ENCODE results near the gene ARHGEF40. TPM values are rescaled to one million over a fixed set of nuclear protein-coding genes. Genes with fewer than 3 reads are reported as not detected.
A peak's percentile ranks its signal among the peaks of the same experiment; 100 is the strongest.

The ARHGEF40 gene
- total RNA-seq, 2 experiments from 2014 or later: 1.2 to 1.3 TPM

- DNase-seq (no peak), ATAC-seq (ENCODE audit: poor library complexity) (no peak)
- Histone ChIP-seq H3K27ac (ENCODE audit: low read depth in 1 of 2, low read length in 2 of 2) (peak overlapping the region; percentile 97), H3K9me3 (ENCODE audit: control insufficient read depth in 1 of 2, insufficient read depth in 1 of 2, low read length in 2 of 2) (no peaks in the 10 kb centered on the region), H3K27me3 (ENCODE audit: control insufficient read depth in 1 of 2, insufficient read depth in 2 of 2, low read length in 2 of 2) (no peaks in the 10 kb centered on the region), H3K4me1 (ENCODE audit: insufficient read depth, low read length) (peaks cover 28% of the 10 kb centered on the region), H3K36me3 (ENCODE audit: insufficient read depth, low read length) (no peaks in the 10 kb centered on the region), H3K4me3 (ENCODE audit: low read length) (peak overlapping the region; percentile 78)
- POLR2A ChIA-PET: interaction anchor here (0.6 to 3.4 kb wide), 10 partner anchors 10 to 283 kb away, joined by 3 to 52 read pairs (median 11); partner anchors contain the start of gene ARHGEF40
- Mint-ChIP-seq H3K9me3 (no peaks in the 10 kb centered on the region), H3K36me3 (ENCODE audit: low read depth) (no peaks in the 10 kb centered on the region), H3K4me3 (peak overlapping the region; percentile 86), H3K27me3 (no peaks in the 10 kb centered on the region), H3K4me1 (ENCODE audit: low read depth) (peaks cover 42% of the 10 kb centered on the region), H3K27ac (peak overlapping the region; percentile 85)
- intact Hi-C loops (cut with DNase I, micrococcal nuclease): loop anchor here (2.0 to 10.0 kb wide), 4 partner anchors 113 to 409 kb away; partner anchors contain the start of gene HNRNPC (in 1 of the 2)
- TF ChIP-seq, protein P1, sequence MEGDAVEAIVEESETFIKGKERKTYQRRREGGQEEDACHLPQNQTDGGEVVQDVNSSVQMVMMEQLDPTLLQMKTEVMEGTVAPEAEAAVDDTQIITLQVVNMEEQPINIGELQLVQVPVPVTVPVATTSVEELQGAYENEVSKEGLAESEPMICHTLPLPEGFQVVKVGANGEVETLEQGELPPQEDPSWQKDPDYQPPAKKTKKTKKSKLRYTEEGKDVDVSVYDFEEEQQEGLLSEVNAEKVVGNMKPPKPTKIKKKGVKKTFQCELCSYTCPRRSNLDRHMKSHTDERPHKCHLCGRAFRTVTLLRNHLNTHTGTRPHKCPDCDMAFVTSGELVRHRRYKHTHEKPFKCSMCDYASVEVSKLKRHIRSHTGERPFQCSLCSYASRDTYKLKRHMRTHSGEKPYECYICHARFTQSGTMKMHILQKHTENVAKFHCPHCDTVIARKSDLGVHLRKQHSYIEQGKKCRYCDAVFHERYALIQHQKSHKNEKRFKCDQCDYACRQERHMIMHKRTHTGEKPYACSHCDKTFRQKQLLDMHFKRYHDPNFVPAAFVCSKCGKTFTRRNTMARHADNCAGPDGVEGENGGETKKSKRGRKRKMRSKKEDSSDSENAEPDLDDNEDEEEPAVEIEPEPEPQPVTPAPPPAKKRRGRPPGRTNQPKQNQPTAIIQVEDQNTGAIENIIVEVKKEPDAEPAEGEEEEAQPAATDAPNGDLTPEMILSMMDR (IDR thresholded peaks at IDR 0.05): peak; percentile 70
- CTCF ChIA-PET: interaction anchor here (0.7 to 6.8 kb wide), 16 partner anchors 9 to 143 kb away, joined by 3 to 116 read pairs (median 9); partner anchors contain the start of genes ARHGEF40 and NDRG2
These were observed 33.3 kb downstream of the ARHGEF40 start for GRCh38 chr14:21103411-21103709.

DNA sequence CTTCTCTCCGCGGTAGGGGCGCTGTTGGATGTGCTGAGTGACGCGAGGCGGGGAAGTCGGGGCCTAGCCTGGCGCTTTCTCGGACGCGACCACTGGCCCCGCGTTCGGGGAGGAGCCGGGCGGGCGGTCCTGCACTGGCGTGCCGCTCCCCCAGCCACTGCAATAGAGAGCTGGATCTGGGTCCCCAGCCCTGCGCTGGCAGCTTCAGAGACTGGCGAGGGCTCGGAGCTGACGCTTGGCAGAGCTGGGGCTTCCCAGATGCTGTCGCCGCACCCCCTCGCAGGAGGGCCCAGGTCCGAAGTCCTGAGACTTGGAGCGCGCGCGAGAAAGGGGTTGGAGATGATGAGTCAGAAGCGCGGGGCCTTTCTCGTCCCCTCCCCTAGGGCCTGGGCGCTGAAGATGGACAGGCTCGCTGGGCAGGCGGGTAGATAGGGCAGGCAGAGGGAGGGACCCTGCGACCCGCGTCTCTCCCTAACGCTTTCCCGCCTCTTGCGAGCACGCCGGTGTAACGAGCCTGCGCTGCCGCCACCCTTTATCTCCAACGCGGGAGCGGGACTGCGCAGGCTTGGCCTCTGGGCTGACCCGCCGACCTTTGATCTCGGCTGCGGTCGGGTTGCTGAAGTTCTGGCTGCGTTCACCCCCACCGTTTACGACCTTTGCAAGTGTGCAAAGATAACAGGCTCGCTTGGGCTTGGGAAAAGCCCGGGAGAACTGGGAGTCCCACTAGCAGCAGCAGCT, 33.8 kb downstream of the ARHGEF40 start:
- H3K4me1 Mint-ChIP-seq (ENCODE audit: low read depth): peaks cover 38% of the 10 kb centered on the region
- Histone ChIP-seq H3K27me3 (ENCODE audit: control insufficient read depth in 1 of 2, insufficient read depth in 2 of 2, low read length in 2 of 2) (no peaks in the 10 kb centered on the region), H3K36me3 (ENCODE audit: insufficient read depth, low read length) (no peaks in the 10 kb centered on the region), H3K4me3 (ENCODE audit: low read length) (peak overlapping the region; percentile 78), H3K9me3 (ENCODE audit: control insufficient read depth in 1 of 2, insufficient read depth in 1 of 2, low read length in 2 of 2) (no peaks in the 10 kb centered on the region), H3K4me1 (ENCODE audit: insufficient read depth, low read length) (peaks cover 24% of the 10 kb centered on the region), H3K27ac (ENCODE audit: low read depth in 1 of 2, low read length in 2 of 2) (peak overlapping the region; percentile 97)
- H3K27ac Mint-ChIP-seq: peak overlapping the region; percentile 85
- TF ChIP-seq, protein P1 (IDR thresholded peaks at IDR 0.05): no peak
- POLR2A ChIA-PET: interaction anchor here (0.6 to 3.4 kb wide), 10 partner anchors 10 to 284 kb away, joined by 3 to 52 read pairs (median 11); partner anchors contain the start of gene ARHGEF40
- intact Hi-C loops (cut with DNase I, micrococcal nuclease): loop anchor here (1.0 to 10.0 kb wide), 8 partner anchors 12 to 409 kb away; partner anchors contain the start of gene HNRNPC (in 1 of the 2)
- H3K4me3 Mint-ChIP-seq: peak overlapping the region; percentile 86
- CTCF ChIA-PET: interaction anchor here (0.9 to 6.8 kb wide), 19 partner anchors 8 to 412 kb away, joined by 3 to 116 read pairs (median 6); partner anchors contain the start of genes ARHGEF40 and NDRG2
- H3K9me3 Mint-ChIP-seq: no peaks in the 10 kb centered on the region
- ATAC-seq (ENCODE audit: poor library complexity): peak; percentile 82
- peak; percentile 89 to 96 (median 92) for DNase-seq
- H3K27me3 Mint-ChIP-seq: no peaks in the 10 kb centered on the region
- no peaks in the 10 kb centered on the region for H3K36me3 Mint-ChIP-seq (ENCODE audit: low read depth)

DNA sequence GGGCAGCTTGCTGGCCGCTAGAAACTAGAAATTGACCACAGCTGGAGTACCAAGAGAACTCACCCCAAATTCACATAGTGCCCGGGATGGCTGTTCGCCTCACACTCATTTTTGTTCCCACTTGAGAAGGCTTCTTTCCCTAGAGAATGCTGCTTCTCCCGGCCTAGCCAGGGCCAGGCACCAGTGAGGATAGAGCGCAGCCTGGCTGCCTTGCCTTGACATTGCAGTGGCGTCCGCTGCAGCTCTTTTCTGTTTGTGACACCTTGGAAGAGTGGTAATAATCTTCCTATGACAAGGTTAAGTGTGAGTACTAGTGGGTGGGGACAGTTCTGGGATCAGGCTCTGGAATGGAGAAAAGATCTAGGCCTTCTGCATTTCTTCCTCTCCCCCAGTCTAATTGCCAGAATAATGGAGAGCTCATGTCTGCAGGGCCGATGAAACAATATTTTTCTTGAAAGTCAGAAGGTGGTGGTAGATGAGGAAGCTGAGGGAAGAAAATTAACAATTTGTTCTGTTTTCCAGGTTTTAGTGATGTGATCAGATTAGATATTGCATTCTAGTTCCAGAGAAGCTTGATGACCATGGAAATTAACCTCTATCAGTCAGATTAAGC, 34.5 kb downstream of the ARHGEF40 start:
- Histone ChIP-seq H3K27ac (ENCODE audit: low read depth in 1 of 2, low read length in 2 of 2) (peak overlapping the region; percentile 97), H3K4me3 (ENCODE audit: low read length) (peak overlapping the region; percentile 78), H3K36me3 (ENCODE audit: insufficient read depth, low read length) (no peaks in the 10 kb centered on the region), H3K9me3 (ENCODE audit: control insufficient read depth in 1 of 2, insufficient read depth in 1 of 2, low read length in 2 of 2) (no peaks in the 10 kb centered on the region), H3K27me3 (ENCODE audit: control insufficient read depth in 1 of 2, insufficient read depth in 2 of 2, low read length in 2 of 2) (no peaks in the 10 kb centered on the region), H3K4me1 (ENCODE audit: insufficient read depth, low read length) (peaks cover 18% of the 10 kb centered on the region)
- Mint-ChIP-seq H3K36me3 (ENCODE audit: low read depth) (no peaks in the 10 kb centered on the region), H3K9me3 (no peaks in the 10 kb centered on the region), H3K4me1 (ENCODE audit: low read depth) (peaks cover 32% of the 10 kb centered on the region), H3K27me3 (no peaks in the 10 kb centered on the region), H3K27ac (peak overlapping the region; percentile 85), H3K4me3 (peak overlapping the region; percentile 86)
- peak; percentile 45 to 83 (median 59) for DNase-seq
- ATAC-seq (ENCODE audit: poor library complexity): peak; percentile 55
- CTCF ChIA-PET: interaction anchor here (0.7 to 6.8 kb wide), 24 partner anchors 8 to 413 kb away, joined by 3 to 116 read pairs (median 6); partner anchors contain the start of genes ARHGEF40 and NDRG2
- intact Hi-C loops (cut with DNase I, micrococcal nuclease): loop anchor here (1.0 to 10.0 kb wide), 7 partner anchors 12 to 410 kb away; partner anchors contain the start of gene HNRNPC (in 1 of the 2)
- POLR2A ChIA-PET: interaction anchor here (1.2 to 3.4 kb wide), 9 partner anchors 11 to 133 kb away, joined by 3 to 52 read pairs (median 15); partner anchors contain the start of gene ARHGEF40
- TF ChIP-seq, protein P1 (IDR thresholded peaks at IDR 0.05): peak; percentile 98
